Activated CD8-positive, alpha-beta T cell treated with anti-CD3 and anti-CD28 coated beads for 36 hours (primary cell): Measurements from ENCODE around the gene SLC25A33. TPM values are rescaled to one million over a fixed set of nuclear protein-coding genes. Genes with fewer than 3 reads are reported as not detected.

ENCODE experiments used
- ATAC-seq: fragments of 200-7000 bp; cut with Tn5 transposase; one replicate; pipeline ENCODE4 v1.10.0; 2021; ENCODE audit warnings: mild to moderate bottlenecking, moderate library complexity
- CTCF ChIA-PET: fragments of 350-600 bp; sonication (Branson Sonifier 250); formaldehyde crosslinking; loops from one replicate; lab custom pipeline; 2021; ENCODE audit warnings: antibody characterized with exemption; lab: Charles Lee
- POLR2A ChIA-PET: fragments of 350-600 bp; sonication (Branson Sonifier 250); formaldehyde crosslinking; loops from one replicate; lab custom pipeline; 2021; ENCODE audit warnings: antibody characterized with exemption; lab: Charles Lee
- DNase-seq: peaks from one replicate; pipeline ENCODE4 v3.0.0-alpha.2; 2020
- H3K27ac Mint-ChIP-seq: one replicate; pipeline ENCODE4 v1.8.0; 2021; ENCODE audit warnings: mild to moderate bottlenecking, mixed read lengths
- H3K27me3 Mint-ChIP-seq: one replicate; pipeline ENCODE4 v1.8.0; 2021; ENCODE audit warnings: mixed read lengths
- H3K36me3 Mint-ChIP-seq: one replicate; pipeline ENCODE4 v1.8.0; 2021; ENCODE audit warnings: low read depth, mixed read lengths
- H3K4me1 Mint-ChIP-seq: one replicate; pipeline ENCODE4 v1.8.0; 2021; ENCODE audit warnings: low read depth, mixed read lengths
- H3K4me3 Mint-ChIP-seq: one replicate; pipeline ENCODE4 v1.8.0; 2021; ENCODE audit warnings: mild to moderate bottlenecking, moderate library complexity, mixed read lengths
- H3K9me3 Mint-ChIP-seq: one replicate; pipeline ENCODE4 v1.8.0; 2021; ENCODE audit warnings: mixed read lengths
- CTCF ChIP-seq: fragments of 200-600 bp; IDR thresholded peaks from one replicate; pipeline ENCODE4 v1.8.0; 2022; ENCODE audit warnings: antibody characterized with exemption, mild to moderate bottlenecking
- intact Hi-C: fragments of 100-400 bp; cut with micrococcal nuclease; formaldehyde crosslinking; loops from one replicate; pipeline ENCODE4 v1.10.0; 2022
- total RNA-seq, 2 experiments: library from RNA; stranded (reverse); gene quantifications; one replicate each; pipeline ENCODE4 v1.2.3, GENCODE V29; 2021

SLC25A33 gene
- total RNA-seq, 2 experiments from 2014 or later = 5.7 to 5.9 TPM

DNA sequence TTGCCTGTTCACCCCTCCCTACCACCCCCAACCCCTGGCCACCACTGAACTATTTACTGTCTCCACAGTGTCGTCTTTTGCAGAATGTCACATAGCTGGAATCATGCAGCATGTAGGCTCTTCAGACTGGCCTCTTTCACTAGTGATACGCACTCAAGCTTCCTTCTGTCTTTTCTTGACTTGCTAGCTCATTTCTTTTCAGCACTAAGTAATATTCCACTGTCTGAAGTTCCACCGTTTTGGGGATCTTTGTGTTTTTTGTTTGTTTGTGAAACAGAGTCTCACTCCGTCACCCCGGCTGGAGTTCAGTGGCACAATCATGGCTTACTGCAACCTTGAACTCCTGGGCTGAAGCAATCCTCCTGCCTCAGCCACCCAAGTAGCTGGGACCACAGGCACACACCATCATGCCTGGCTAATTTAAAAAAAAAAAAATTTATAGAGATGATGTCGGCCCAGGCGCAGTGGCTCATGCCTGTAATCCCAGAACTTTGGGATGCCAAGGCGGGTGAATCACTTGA is 43.4 kb upstream of the SLC25A33 start:
- Mint-ChIP-seq H3K9me3 (no peaks in the 10 kb centered on the region), H3K4me3 (no peak overlapping the region), H3K27me3 (peaks cover 10% of the 10 kb centered on the region), H3K27ac (no peak overlapping the region), H3K36me3 (no peaks in the 10 kb centered on the region), H3K4me1 (peaks cover 5% of the 10 kb centered on the region)
- ATAC-seq = no peak
- ChIA-PET POLR2A (no interaction called here), CTCF (interaction anchor here (0.6 to 10.1 kb wide), 28 partner anchors 8 to 338 kb away, joined by 3 to 100 read pairs (median 4); partner anchors contain the start of gene SLC25A33)
- TF ChIP-seq CTCF = no peak
- intact Hi-C loops = loop anchor here (5.0 kb wide), 1 partner anchor 76 kb away; no protein-coding TSS in a partner anchor
- DNase-seq = no peak

GRCh38 chr1:9500756-9501754 is 38.2 kb upstream of the SLC25A33 start:
- Mint-ChIP-seq H3K27ac (no peak overlapping the region), H3K4me1 (no peaks in the 10 kb centered on the region)
- no peak for TF ChIP-seq CTCF

DNA sequence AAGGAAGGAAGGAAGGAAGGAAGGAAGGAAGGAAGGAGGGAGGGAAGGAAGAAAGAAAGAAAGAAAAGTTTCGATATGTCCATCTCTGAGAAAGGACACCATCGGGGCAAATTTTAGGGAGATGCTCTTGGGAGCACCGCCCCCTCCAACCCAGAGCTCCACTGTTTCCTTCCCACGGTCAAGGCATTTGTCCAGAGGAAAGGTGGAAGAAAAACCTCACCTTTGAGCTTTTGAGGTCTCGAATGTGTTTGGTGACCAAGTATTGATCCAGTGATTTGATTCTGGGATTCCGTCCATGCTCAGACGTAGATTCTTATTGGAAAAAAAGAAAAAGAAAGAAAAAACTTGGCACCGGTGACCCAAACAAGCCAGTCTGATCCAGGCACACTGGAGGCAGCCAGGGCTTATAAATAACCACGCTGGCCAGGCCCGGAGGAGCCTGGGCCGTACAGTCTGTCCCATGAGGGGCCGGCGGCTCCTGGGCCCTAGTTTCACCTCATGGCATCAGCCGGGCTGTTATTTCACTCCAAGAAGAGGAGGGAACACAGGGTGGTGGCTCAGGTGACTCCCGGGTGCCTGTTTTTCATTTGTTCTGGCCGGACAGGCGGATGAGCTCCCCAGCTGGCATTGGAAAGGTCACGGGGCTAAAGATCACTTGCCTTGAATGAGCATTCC is 36.1 kb upstream of the SLC25A33 start:
- CTCF ChIA-PET = no interaction called here
- H3K9me3 Mint-ChIP-seq = no peaks in the 10 kb centered on the region
- intact Hi-C loops = no loop called here
- TF ChIP-seq CTCF = no peak
- ATAC-seq = no peak
- no peak overlapping the region for H3K27ac Mint-ChIP-seq
- no peaks in the 10 kb centered on the region for H3K36me3 Mint-ChIP-seq
- POLR2A ChIA-PET = interaction anchor here (0.6 to 1.0 kb wide), 2 partner anchors 113 to 645 kb away, joined by 3 read pairs; no protein-coding TSS in a partner anchor
- no peaks in the 10 kb centered on the region for H3K4me1 Mint-ChIP-seq
- no peak overlapping the region for H3K4me3 Mint-ChIP-seq
- DNase-seq = no peak
- H3K27me3 Mint-ChIP-seq = no peaks in the 10 kb centered on the region

More at GRCh38 chr1:9500756-9501754, 38.2 kb upstream of the SLC25A33 start:
- ChIA-PET POLR2A (no interaction called here), CTCF (interaction anchor here (1.2 kb wide), 1 partner anchor 10 kb away, joined by 3 read pairs; no protein-coding TSS in a partner anchor)
- intact Hi-C loops = no loop called here
- Mint-ChIP-seq H3K27me3 (no peaks in the 10 kb centered on the region), H3K9me3 (no peaks in the 10 kb centered on the region), H3K4me3 (no peak overlapping the region), H3K36me3 (no peaks in the 10 kb centered on the region)
- no peak for ATAC-seq
- no peak for DNase-seq

- Mint-ChIP-seq H3K4me1 (no peaks in the 10 kb centered on the region), H3K36me3 (no peaks in the 10 kb centered on the region), H3K27ac (no peak overlapping the region), H3K27me3 (no peaks in the 10 kb centered on the region), H3K9me3 (no peaks in the 10 kb centered on the region), H3K4me3 (no peak overlapping the region)
- ATAC-seq (no peak), DNase-seq (no peak)
- ChIA-PET CTCF (no interaction called here), POLR2A (no interaction called here)
- intact Hi-C loops = no loop called here
- TF ChIP-seq CTCF = no peak
These were observed 34.1 kb upstream of the SLC25A33 start for GRCh38 chr1:9505143-9505542.
